Measurements from ENCODE around the gene RNFT2.

RNFT2 gene

DNA sequence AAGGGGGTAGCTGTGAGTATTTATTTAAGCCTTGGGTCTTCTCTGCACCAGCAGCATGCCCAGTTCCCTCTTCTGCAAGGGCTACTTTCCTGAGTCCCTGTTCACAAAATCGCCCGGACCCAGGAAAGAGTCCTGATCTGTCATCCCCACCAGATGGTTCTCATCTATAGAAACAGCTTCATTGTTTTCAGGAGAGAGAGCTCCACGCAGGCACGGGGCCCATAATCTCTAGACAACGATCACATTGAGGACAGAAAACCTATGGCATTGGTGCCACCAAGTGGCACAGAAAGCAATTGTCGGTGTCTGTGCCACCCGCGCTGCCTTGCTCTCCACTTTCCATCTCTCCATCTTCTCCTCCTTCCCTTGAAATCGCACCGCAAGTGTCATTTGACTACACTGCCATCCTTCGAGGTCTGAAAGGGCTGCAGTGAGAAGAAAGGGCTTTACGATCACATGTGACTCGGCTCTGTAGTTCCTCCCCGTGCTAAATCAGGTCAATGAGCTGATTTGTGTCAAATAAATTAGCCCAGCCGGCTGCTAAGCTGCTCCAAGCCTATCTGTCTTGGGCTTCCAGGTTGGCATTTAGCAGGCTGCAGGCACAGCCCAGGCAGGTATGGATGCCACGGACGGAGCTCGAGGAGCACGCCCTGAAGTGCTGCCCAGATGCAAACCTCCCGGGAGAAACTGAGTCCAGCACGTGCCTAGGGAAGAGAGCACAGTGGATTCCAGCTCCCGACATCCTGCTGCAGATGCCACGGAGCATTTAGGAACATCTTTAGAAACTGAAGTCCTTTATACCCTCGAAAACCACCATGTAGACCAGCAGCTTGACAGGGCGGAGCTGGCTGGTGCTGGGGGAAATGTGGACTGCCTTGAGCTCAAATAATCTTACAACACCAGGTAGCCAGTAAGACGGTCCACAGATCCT, 29.0 kb upstream of the RNFT2 start (continued):
- TF ChIP-seq REST (tag by site-specific recombination; IDR thresholded peaks at IDR 0.05): no peak
- peak; percentile 55; the same call in 1 of the 2 replicates for TF ChIP-seq HIC1 (tag by site-specific recombination; IDR thresholded peaks at IDR 0.05)
- TF ChIP-seq ZNF792 (tag by site-specific recombination; IDR thresholded peaks at IDR 0.05): no peak
- TF ChIP-seq ZNF239 (tag by site-specific recombination; IDR thresholded peaks at IDR 0.05): no peak
- peak; percentile 69 for TF ChIP-seq ZFP69B (tag by site-specific recombination; IDR thresholded peaks at IDR 0.05)
- TF ChIP-seq, protein P1, sequence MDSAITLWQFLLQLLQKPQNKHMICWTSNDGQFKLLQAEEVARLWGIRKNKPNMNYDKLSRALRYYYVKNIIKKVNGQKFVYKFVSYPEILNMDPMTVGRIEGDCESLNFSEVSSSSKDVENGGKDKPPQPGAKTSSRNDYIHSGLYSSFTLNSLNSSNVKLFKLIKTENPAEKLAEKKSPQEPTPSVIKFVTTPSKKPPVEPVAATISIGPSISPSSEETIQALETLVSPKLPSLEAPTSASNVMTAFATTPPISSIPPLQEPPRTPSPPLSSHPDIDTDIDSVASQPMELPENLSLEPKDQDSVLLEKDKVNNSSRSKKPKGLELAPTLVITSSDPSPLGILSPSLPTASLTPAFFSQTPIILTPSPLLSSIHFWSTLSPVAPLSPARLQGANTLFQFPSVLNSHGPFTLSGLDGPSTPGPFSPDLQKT (IDR thresholded peaks at IDR 0.05; ENCODE audit: borderline replicate concordance, low read depth, low read length): no peak
- TF ChIP-seq, protein P2, sequence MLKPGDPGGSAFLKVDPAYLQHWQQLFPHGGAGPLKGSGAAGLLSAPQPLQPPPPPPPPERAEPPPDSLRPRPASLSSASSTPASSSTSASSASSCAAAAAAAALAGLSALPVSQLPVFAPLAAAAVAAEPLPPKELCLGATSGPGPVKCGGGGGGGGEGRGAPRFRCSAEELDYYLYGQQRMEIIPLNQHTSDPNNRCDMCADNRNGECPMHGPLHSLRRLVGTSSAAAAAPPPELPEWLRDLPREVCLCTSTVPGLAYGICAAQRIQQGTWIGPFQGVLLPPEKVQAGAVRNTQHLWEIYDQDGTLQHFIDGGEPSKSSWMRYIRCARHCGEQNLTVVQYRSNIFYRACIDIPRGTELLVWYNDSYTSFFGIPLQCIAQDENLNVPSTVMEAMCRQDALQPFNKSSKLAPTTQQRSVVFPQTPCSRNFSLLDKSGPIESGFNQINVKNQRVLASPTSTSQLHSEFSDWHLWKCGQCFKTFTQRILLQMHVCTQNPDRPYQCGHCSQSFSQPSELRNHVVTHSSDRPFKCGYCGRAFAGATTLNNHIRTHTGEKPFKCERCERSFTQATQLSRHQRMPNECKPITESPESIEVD (tag by site-specific recombination; IDR thresholded peaks at IDR 0.05): no peak
- 0 out of 2 replicates have a peak, but pooled peaks have one; percentile 12 for TF ChIP-seq ZNF660 (tag by site-specific recombination; IDR thresholded peaks at IDR 0.05)
- no peak for TF ChIP-seq ZNF174 (tag by site-specific recombination; IDR thresholded peaks at IDR 0.05)
- TF ChIP-seq ZBTB17 (tag by site-specific recombination; IDR thresholded peaks at IDR 0.05): peak; percentile 91
- no peak for TF ChIP-seq ZNF155 (tag by site-specific recombination; IDR thresholded peaks at IDR 0.05)
- peak; percentile 51; the same call in 1 of the 2 replicates for TF ChIP-seq ZNF654 (tag by site-specific recombination; IDR thresholded peaks at IDR 0.05; ENCODE audit: low read depth)
- 0 out of 2 replicates have a peak, but pooled peaks have one; percentile 38 for TF ChIP-seq ZNF2 (tag by site-specific recombination; IDR thresholded peaks at IDR 0.05)
- TF ChIP-seq WT1 (tag by site-specific recombination; IDR thresholded peaks at IDR 0.05): peak; percentile 6; the same call in 1 of the 2 replicates
- no peak for TF ChIP-seq TRIM28 (IDR thresholded peaks at IDR 0.05; ENCODE audit: borderline replicate concordance, low read length)
- no peak for TF ChIP-seq ZNF23 (tag by site-specific recombination; IDR thresholded peaks at IDR 0.05; ENCODE audit: borderline replicate concordance)
- no peak for TF ChIP-seq ZNF610 (tag by site-specific recombination; IDR thresholded peaks at IDR 0.05; ENCODE audit: borderline replicate concordance)
- TF ChIP-seq ZNF366 (tag by site-specific recombination; conservative IDR thresholded peaks at IDR 0.05): peak; percentile 85
- TF ChIP-seq ZNF354C (tag by site-specific recombination; IDR thresholded peaks at IDR 0.05; ENCODE audit: borderline replicate concordance, low read depth): no peak
- TF ChIP-seq, protein P3, sequence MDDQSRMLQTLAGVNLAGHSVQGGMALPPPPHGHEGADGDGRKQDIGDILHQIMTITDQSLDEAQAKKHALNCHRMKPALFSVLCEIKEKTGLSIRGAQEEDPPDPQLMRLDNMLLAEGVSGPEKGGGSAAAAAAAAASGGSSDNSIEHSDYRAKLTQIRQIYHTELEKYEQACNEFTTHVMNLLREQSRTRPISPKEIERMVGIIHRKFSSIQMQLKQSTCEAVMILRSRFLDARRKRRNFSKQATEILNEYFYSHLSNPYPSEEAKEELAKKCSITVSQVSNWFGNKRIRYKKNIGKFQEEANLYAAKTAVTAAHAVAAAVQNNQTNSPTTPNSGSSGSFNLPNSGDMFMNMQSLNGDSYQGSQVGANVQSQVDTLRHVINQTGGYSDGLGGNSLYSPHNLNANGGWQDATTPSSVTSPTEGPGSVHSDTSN (CRISPR knock-in tag; IDR thresholded peaks at IDR 0.05): no peak
- peak; percentile 96 for TF ChIP-seq ZNF677 (tag by site-specific recombination; IDR thresholded peaks at IDR 0.05)
- peak; percentile 92 for TF ChIP-seq ZNF692 (tag by site-specific recombination; IDR thresholded peaks at IDR 0.05)
- peak; percentile 50; the same call in 1 of the 2 replicates for TF ChIP-seq ZNF561 (tag by site-specific recombination; IDR thresholded peaks at IDR 0.05; ENCODE audit: borderline replicate concordance)
- TF ChIP-seq ZBTB8A (tag by site-specific recombination; IDR thresholded peaks at IDR 0.05): peak; percentile 77
- TF ChIP-seq ZFP41 (tag by site-specific recombination; IDR thresholded peaks at IDR 0.05; ENCODE audit: borderline replicate concordance): no peak
